Glutamatergic neuron (in vitro differentiated cells): ENCODE measurements around the gene ANKRD60. TPM values are rescaled to one million over a fixed set of nuclear protein-coding genes. Genes with fewer than 3 reads are reported as not detected.

Source experiments
- DNase-seq: peaks from one replicate; pipeline ENCODE4 v3.0.0; 2022
- H3K27ac Mint-ChIP-seq: one replicate; pipeline ENCODE4 v1.8.0; 2020; ENCODE audit warnings: mild to moderate bottlenecking, mixed read lengths, inconsistent platforms; ENCODE audit not compliant: unreplicated experiment
- H3K27me3 Mint-ChIP-seq: one replicate; pipeline ENCODE4 v1.8.0; 2020; ENCODE audit warnings: mild to moderate bottlenecking, moderate library complexity, mixed read lengths, inconsistent platforms; ENCODE audit not compliant: unreplicated experiment
- H3K36me3 Mint-ChIP-seq: one replicate; pipeline ENCODE4 v1.8.0; 2020; ENCODE audit warnings: mild to moderate bottlenecking, mixed read lengths, inconsistent platforms; ENCODE audit not compliant: unreplicated experiment
- H3K4me1 Mint-ChIP-seq: one replicate; pipeline ENCODE4 v1.8.0; 2020; ENCODE audit warnings: mild to moderate bottlenecking, low read depth, mixed read lengths, inconsistent platforms; ENCODE audit not compliant: unreplicated experiment
- H3K4me3 Mint-ChIP-seq: one replicate; pipeline ENCODE4 v1.8.0; 2020; ENCODE audit warnings: mild to moderate bottlenecking, mixed read lengths, inconsistent platforms; ENCODE audit not compliant: unreplicated experiment
- H3K9me3 Mint-ChIP-seq: one replicate; pipeline ENCODE4 v1.8.0; 2020; ENCODE audit warnings: mild to moderate bottlenecking, moderate library complexity, mixed read lengths, inconsistent platforms; ENCODE audit not compliant: unreplicated experiment
- total RNA-seq: library from RNA; stranded (reverse); fragmentation: NEBNext Ultra II Directional; extraction: Animal tissue kit (Norgen Biotek cat#: 25700); gene quantifications from one replicate; pipeline ENCODE4 v1.2.1, GENCODE V29; 2021; ENCODE audit not compliant: unreplicated experiment
- TF ChIP-seq, protein P1 (sequence below): fragments of 200-600 bp; sonication (generic); IDR thresholded peaks from one replicate; pipeline ENCODE4 v1.5.0; 2021; ENCODE audit not compliant: partially characterized antibody, unreplicated experiment

The ANKRD60 gene
- total RNA-seq, 1 donor from 2014 or later = not detected

DNA sequence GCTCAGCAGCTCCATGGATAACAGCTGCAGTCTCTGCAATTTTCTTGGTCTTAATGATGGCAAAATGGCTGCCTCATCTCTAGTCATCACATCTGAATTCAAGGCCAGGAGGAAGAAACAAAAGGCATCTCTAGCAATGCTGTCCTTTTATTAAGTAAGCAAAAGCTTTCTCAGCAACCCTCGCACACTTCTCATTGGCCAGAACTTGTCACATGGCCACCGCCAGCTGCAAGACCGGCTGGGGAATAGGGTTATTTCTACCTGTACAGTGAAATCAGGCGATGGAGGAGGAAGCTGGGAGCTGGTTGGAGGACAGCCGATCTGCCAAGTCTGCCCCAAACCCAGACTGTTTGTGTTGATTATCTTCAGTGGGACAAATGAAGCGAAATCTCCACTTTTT, 33.4 kb downstream of the ANKRD60 start:
- Mint-ChIP-seq H3K4me3 (no peak overlapping the region), H3K4me1 (peaks cover 8% of the 10 kb centered on the region), H3K27me3 (peaks cover 15% of the 10 kb centered on the region), H3K27ac (no peak overlapping the region), H3K36me3 (peaks cover 8% of the 10 kb centered on the region), H3K9me3 (peaks cover 11% of the 10 kb centered on the region)
- DNase-seq = no peak
- TF ChIP-seq, protein P1, sequence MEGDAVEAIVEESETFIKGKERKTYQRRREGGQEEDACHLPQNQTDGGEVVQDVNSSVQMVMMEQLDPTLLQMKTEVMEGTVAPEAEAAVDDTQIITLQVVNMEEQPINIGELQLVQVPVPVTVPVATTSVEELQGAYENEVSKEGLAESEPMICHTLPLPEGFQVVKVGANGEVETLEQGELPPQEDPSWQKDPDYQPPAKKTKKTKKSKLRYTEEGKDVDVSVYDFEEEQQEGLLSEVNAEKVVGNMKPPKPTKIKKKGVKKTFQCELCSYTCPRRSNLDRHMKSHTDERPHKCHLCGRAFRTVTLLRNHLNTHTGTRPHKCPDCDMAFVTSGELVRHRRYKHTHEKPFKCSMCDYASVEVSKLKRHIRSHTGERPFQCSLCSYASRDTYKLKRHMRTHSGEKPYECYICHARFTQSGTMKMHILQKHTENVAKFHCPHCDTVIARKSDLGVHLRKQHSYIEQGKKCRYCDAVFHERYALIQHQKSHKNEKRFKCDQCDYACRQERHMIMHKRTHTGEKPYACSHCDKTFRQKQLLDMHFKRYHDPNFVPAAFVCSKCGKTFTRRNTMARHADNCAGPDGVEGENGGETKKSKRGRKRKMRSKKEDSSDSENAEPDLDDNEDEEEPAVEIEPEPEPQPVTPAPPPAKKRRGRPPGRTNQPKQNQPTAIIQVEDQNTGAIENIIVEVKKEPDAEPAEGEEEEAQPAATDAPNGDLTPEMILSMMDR = no peak

DNA sequence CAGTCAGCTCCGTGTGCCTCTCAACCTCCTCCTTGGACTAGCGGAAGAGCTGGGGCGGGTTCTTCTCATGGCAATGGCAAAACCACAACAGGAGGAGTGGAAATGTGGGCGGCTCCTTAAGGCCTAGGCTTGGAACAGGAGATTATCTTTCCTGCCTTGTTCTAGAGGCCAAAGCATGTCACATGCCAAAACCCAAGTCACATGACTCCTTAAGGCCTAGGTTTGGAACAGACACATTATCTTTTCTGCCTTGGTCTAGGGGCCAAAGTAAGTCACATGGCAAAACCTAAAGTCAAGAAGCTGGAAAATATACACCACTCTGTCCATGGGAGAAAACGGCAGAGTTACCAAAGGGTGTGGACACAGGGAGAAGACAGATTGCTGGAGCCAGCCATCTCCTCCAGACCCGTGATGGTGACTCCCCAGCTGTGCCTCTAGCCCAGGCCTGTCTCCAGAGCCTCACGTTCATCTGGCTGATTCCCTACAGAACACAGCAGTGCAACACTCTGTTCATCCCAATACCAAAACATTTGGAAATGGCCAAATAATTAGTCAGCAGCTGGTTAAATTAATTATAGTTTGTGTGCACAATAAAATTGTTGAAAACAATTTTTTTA, 34.2 kb downstream of the ANKRD60 start:
- TF ChIP-seq, protein P1 = no peak
- Mint-ChIP-seq H3K27ac (no peak overlapping the region), H3K27me3 (peaks cover 15% of the 10 kb centered on the region), H3K36me3 (peaks cover 8% of the 10 kb centered on the region), H3K4me3 (no peak overlapping the region), H3K9me3 (peaks cover 11% of the 10 kb centered on the region), H3K4me1 (peaks cover 8% of the 10 kb centered on the region)
- no peak for DNase-seq

DNA sequence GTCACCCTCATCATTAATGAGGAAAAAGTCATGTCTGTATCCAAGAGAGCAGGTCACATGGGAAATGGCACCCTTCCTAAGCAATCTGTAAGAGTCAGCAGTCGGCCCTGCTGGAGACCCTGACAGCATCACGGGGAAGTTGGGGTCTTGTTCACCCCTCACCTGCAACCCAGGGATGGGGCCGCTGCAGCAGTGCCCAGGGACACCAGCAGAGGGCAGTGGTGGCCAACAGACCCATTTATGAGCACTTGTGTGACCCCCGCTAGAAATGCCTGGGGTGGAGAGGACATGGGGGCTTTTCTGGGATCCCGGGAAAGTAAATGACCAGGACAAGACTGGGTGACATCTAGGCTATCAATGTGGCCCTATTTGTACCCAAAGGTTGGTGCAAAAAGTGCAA, 35.9 kb downstream of the ANKRD60 start:
- H3K4me1 Mint-ChIP-seq = peaks cover 2% of the 10 kb centered on the region
- no peak overlapping the region for H3K27ac Mint-ChIP-seq
- peak; percentile 44 for DNase-seq
- peaks cover 9% of the 10 kb centered on the region for H3K9me3 Mint-ChIP-seq
- TF ChIP-seq, protein P1 = peak; percentile 68
- H3K4me3 Mint-ChIP-seq = no peak overlapping the region
- H3K36me3 Mint-ChIP-seq = peaks cover 8% of the 10 kb centered on the region
- H3K27me3 Mint-ChIP-seq = peaks cover 14% of the 10 kb centered on the region

DNA sequence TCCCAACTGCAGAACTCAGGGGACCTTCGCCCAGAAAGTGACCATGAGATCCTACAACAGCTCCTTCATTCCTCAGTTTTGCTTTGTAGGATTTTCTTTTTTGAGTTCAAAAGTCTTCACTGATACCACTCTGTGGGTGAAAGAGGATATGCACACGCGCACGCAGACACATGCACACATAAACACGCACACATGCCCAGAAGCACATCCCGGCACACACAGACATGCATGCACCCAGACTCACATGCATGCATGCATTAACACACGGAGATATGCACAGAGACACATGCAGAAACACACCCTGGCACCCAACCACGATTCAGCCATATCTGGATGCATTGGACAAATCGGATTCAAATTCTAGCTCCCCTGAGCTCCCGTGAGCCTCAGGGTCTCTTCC, 36.4 kb downstream of the ANKRD60 start:
- no peak overlapping the region for H3K4me3 Mint-ChIP-seq
- H3K36me3 Mint-ChIP-seq = peaks cover 6% of the 10 kb centered on the region
- H3K9me3 Mint-ChIP-seq = peaks cover 7% of the 10 kb centered on the region
- H3K27me3 Mint-ChIP-seq = peaks cover 9% of the 10 kb centered on the region
- DNase-seq = no peak
- H3K4me1 Mint-ChIP-seq = peaks cover 2% of the 10 kb centered on the region
- H3K27ac Mint-ChIP-seq = no peak overlapping the region
- TF ChIP-seq, protein P1 = no peak

DNA sequence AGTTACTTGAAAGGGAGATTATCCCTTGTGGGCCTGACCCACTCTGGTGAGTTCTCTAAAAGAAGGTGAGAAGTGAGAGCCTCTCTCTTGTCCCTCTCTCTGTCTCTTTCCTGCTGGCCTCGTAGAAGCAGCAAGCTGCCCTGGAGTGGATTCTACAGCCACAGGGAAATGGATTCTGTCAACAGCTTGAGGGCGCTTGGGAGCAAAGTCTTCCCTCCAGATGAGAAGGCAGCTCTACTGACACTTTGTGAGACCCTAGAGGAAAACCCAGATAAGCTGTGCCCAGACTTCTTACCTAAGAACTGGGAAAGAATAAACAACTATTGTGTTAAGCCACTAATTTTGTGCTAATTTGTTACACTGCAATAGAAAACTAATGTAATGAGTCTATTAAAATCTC, 39.9 kb downstream of the ANKRD60 start:
- TF ChIP-seq, protein P1 = no peak
- Mint-ChIP-seq H3K27ac (no peak overlapping the region), H3K36me3 (peaks cover 6% of the 10 kb centered on the region), H3K4me3 (peak overlapping the region; percentile 51), H3K9me3 (peaks cover 8% of the 10 kb centered on the region), H3K27me3 (peaks cover 8% of the 10 kb centered on the region), H3K4me1 (no peaks in the 10 kb centered on the region)
- DNase-seq = no peak
